BJ (cell line): ENCODE measurements around the gene DNAH1. TPM values are rescaled to one million over a fixed set of nuclear protein-coding genes. Genes with fewer than 3 reads are reported as not detected.

Experiments
- CTCF ChIA-PET: fragments of 350-600 bp; formaldehyde crosslinking; extraction: SDS; loops from one replicate; lab custom pipeline; 2021; ENCODE audit warnings: antibody characterized with exemption, inconsistent platforms; lab: Yijun Ruan, JAX
- POLR2A ChIA-PET: fragments of 300-600 bp; sonication (Branson Sonifier 250); formaldehyde crosslinking; extraction: SDS; loops from one replicate; lab custom pipeline; 2021; ENCODE audit warnings: antibody characterized with exemption; lab: Charles Lee
- DNase-seq: peaks from one replicate; pipeline ENCODE4 v3.0.0-alpha.2; 2011; ENCODE audit warnings: low read depth
- H3K27me3 ChIP-seq: 2 replicates; pipeline ENCODE4 v1.6.0; 2011; ENCODE audit warnings: low read length; ENCODE audit not compliant: control insufficient read depth, insufficient read depth
- H3K36me3 ChIP-seq: 2 replicates; pipeline ENCODE4 v1.5.1; 2011; ENCODE audit warnings: low read length; ENCODE audit not compliant: control insufficient read depth, insufficient read depth
- H3K4me3 ChIP-seq: 2 replicates; pipeline ENCODE4 v1.5.1; 2011; ENCODE audit warnings: low read depth, mild to moderate bottlenecking, control low read depth, low read length
- CTCF ChIP-seq: IDR thresholded peaks from 2 replicates; pipeline ENCODE4 v1.5.1; 2011; ENCODE audit warnings: low read depth, mild to moderate bottlenecking, control low read depth, inconsistent platforms, low read length, moderate library complexity; ENCODE audit not compliant: insufficient read depth
- polyA plus RNA-seq: library from polyadenylated mRNA; depleted of rRNA; stranded (reverse); fragments of >200 nt; gene quantifications from 2 replicates; pipeline ENCODE4 v1.2.3, GENCODE V29; 2011

The DNAH1 gene
- polyA plus RNA-seq, 1 experiment, result 4.8 TPM

- POLR2A ChIA-PET, result no interaction called here
Measured at GRCh38 chr3:52388348-52388821, 72.3 kb downstream of the DNAH1 start.

GRCh38 chr3:52388933-52389332 is 72.8 kb downstream of the DNAH1 start:
- no peak for TF ChIP-seq CTCF
- no peak overlapping the region for H3K4me3 ChIP-seq
- H3K36me3 ChIP-seq, result no peaks in the 10 kb centered on the region
- DNase-seq, result no peak
- POLR2A ChIA-PET, result no interaction called here
- H3K27me3 ChIP-seq, result no peaks in the 10 kb centered on the region
- CTCF ChIA-PET, result interaction anchor here (0.6 to 1.4 kb wide), 4 partner anchors 15 to 50 kb away, joined by 3 read pairs; no protein-coding TSS in a partner anchor

More at GRCh38 chr3:52388348-52388821, 72.3 kb downstream of the DNAH1 start:
- no peaks in the 10 kb centered on the region for H3K36me3 ChIP-seq
- CTCF ChIA-PET, result interaction anchor here (1.3 kb wide), 1 partner anchor 15 kb away, joined by 3 read pairs; no protein-coding TSS in a partner anchor
- no peak for TF ChIP-seq CTCF
- H3K4me3 ChIP-seq, result no peak overlapping the region
- no peak for DNase-seq
- H3K27me3 ChIP-seq, result no peaks in the 10 kb centered on the region

- no peak for DNase-seq
- ChIA-PET POLR2A (no interaction called here), CTCF (no interaction called here)
- H3K27me3 ChIP-seq, result no peaks in the 10 kb centered on the region
- no peak for TF ChIP-seq CTCF
- H3K36me3 ChIP-seq, result no peaks in the 10 kb centered on the region
- H3K4me3 ChIP-seq, result no peak overlapping the region
Measured at GRCh38 chr3:52391096-52391495, 75.0 kb downstream of the DNAH1 start.

GRCh38 chr3:52392216-52392930 is 76.3 kb downstream of the DNAH1 start:
- DNase-seq, result no peak
- Histone ChIP-seq H3K36me3 (no peaks in the 10 kb centered on the region), H3K27me3 (no peaks in the 10 kb centered on the region), H3K4me3 (no peak overlapping the region)
- TF ChIP-seq CTCF, result no peak
- ChIA-PET POLR2A (no interaction called here), CTCF (no interaction called here)

- H3K4me3 ChIP-seq, result no peak overlapping the region
- H3K27me3 ChIP-seq, result no peaks in the 10 kb centered on the region
- no peak for DNase-seq
- ChIA-PET POLR2A (no interaction called here), CTCF (no interaction called here)
- TF ChIP-seq CTCF, result no peak
- no peaks in the 10 kb centered on the region for H3K36me3 ChIP-seq
Measured at GRCh38 chr3:52393131-52393807, 77.2 kb downstream of the DNAH1 start.
